COR-L47 (cell line): ENCODE results near the gene TBC1D25.

Experiments used
- DNase-seq: peaks from one replicate; lab custom pipeline; 2025; lab: John Stamatoyannopoulos, UW

TBC1D25 gene

DNA sequence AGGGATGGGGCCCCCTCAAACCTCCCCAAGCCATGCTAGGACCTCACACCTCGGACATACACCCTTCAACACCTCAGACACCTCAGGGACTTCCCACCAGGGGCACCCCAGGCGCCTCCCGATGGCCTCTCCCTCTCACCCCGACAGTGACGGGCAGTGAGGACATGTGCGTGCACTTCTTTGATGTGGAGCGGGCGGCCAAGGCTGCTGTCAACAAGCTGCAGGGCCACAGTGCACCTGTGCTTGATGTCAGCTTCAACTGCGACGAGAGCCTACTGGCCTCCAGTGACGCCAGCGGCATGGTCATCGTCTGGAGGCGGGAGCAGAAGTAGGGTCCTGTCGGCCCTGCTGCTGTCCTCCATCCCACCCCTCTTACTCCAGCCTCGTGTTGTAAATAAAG lies 65.2 kb downstream of the TBC1D25 start:
- no peak for DNase-seq

DNA sequence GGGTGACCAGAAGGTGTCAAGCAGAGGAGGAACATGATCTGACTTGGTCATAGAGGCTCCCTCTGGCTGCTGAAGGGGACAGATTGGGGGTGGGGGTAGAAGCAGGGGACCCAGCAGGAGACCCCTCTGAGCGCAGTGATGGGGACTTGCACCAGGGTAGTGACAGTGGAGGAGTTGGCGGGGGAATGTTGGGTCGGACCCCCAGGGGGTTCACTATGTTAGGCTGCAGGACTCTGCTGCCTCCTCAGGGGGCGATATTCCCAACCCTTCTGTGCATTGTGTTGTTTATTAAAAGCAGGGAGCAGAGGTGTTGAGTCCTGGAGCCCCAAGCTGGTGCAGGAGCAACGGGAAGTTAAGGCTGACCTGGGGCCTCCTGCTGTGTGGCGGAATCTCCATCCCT lies 66.6 kb downstream of the TBC1D25 start:
- no peak for DNase-seq

DNA sequence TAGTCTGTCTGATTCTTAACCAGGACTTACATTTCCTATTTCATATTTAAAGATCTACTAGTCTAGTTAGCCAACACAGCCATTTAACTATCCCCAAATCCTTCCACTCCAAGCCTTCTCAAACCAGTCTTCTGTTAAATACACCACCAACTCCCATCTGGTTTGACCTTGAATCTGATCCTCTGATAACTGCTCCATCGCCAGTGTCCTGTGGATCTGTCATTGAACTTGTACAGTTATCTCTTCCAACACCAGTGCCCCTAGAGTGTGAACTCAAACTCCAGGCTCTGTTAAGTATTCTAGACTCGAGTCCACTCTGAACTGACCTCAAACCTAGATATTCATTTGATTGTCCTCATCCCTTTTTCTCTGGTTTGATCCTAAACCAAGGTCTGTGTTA lies 72.2 kb downstream of the TBC1D25 start:
- no peak for DNase-seq
